PC-9 (cell line): ENCODE results near the gene IGIP. TPM values are rescaled to one million over a fixed set of nuclear protein-coding genes. Genes with fewer than 3 reads are reported as not detected.
"Not testable (repeated sequence)": the region's sequence is repeated elsewhere in the genome, so short reads cannot be mapped to it uniquely, and the experiment has no call there.

ENCODE experiments used
- BruUV-seq: library from RNA; stranded (reverse); fragments of 400-500 nt; replicated peaks from 2 replicates; lab custom pipeline; 2021; lab: Mats Ljungman, UMichigan
- CTCF ChIA-PET: fragments of 300-600 bp; sonication (Branson Sonifier 250); formaldehyde crosslinking; loops from one replicate; lab custom pipeline; 2022; ENCODE audit warnings: antibody characterized with exemption; lab: Charles Lee
- POLR2A ChIA-PET: fragments of 300-600 bp; sonication (Branson Sonifier 250); formaldehyde crosslinking; loops from one replicate; lab custom pipeline; 2022; ENCODE audit warnings: antibody characterized with exemption; ENCODE audit not compliant: unreplicated experiment; lab: Charles Lee
- DNase-seq, 2 experiments: peaks; one replicate each; pipeline versions ENCODE4 v3.0.0 to v3.0.0-alpha.2; 2015 to 2022; ENCODE audit warnings: mixed read lengths in 1 of 2
- H2AFZ ChIP-seq: fragments of 200-600 bp; sonication (generic); 2 replicates; pipeline ENCODE4 v1.8.1; 2017; ENCODE audit warnings: antibody characterized with exemption
- H3F3A ChIP-seq: fragments of 200-600 bp; sonication (generic); 2 replicates; pipeline ENCODE4 v1.8.1; 2017; ENCODE audit warnings: antibody characterized with exemption, mild to moderate bottlenecking, low read depth; ENCODE audit not compliant: insufficient read depth
- H3K27ac ChIP-seq: fragments of 200-600 bp; sonication (generic); 2 replicates; pipeline ENCODE4 v1.6.1; 2016; ENCODE audit warnings: mixed run types
- H3K27me3 ChIP-seq: fragments of 200-600 bp; sonication (generic); 2 replicates; pipeline ENCODE4 v1.6.1; 2016; ENCODE audit warnings: low read depth, mixed run types; ENCODE audit not compliant: insufficient read depth
- H3K36me3 ChIP-seq: fragments of 200-600 bp; sonication (generic); 2 replicates; pipeline ENCODE4 v1.6.1; 2016; ENCODE audit warnings: low read depth, mixed run types
- H3K4me1 ChIP-seq: fragments of 200-600 bp; sonication (generic); replicated peaks from 2 replicates; pipeline ENCODE4 v1.6.1; 2016; ENCODE audit warnings: mixed run types; ENCODE audit not compliant: insufficient read depth
- H3K4me2 ChIP-seq: fragments of 200-600 bp; sonication (generic); 2 replicates; pipeline ENCODE4 v1.6.1; 2017; ENCODE audit warnings: mixed run types
- H3K4me3 ChIP-seq: fragments of 200-600 bp; sonication (generic); 2 replicates; pipeline ENCODE4 v1.6.1; 2016; ENCODE audit warnings: mixed run types
- H3K79me2 ChIP-seq: fragments of 200-600 bp; sonication (generic); 2 replicates; pipeline ENCODE4 v1.6.1; 2017; ENCODE audit warnings: low read depth, mixed run types
- H3K9me2 ChIP-seq: fragments of 200-600 bp; sonication (generic); 2 replicates; pipeline ENCODE4 v1.8.1; 2017; ENCODE audit warnings: mild to moderate bottlenecking; ENCODE audit not compliant: insufficient read depth
- H3K9me3 ChIP-seq: fragments of 200-600 bp; sonication (generic); 2 replicates; pipeline ENCODE4 v1.8.1; 2016; ENCODE audit warnings: low read depth; ENCODE audit not compliant: insufficient read depth
- H4K20me1 ChIP-seq: fragments of 200-600 bp; sonication (generic); 2 replicates; pipeline ENCODE4 v1.8.1; 2017; ENCODE audit not compliant: insufficient read depth
- CTCF ChIP-seq: fragments of 200-600 bp; sonication (generic); conservative IDR thresholded peaks from 2 replicates; pipeline ENCODE4 v1.6.1; 2017; ENCODE audit warnings: mixed run types, antibody characterized with exemption, mild to moderate bottlenecking, moderate library complexity
- EZH2 ChIP-seq: fragments of 200-600 bp; sonication (generic); IDR thresholded peaks from 2 replicates; pipeline ENCODE4 v1.8.0; 2017; ENCODE audit warnings: antibody characterized with exemption, low read depth
- intact Hi-C: fragments of 100-400 bp; cut with micrococcal nuclease; formaldehyde crosslinking; loops from one replicate; pipeline ENCODE4 v1.10.0; 2022; ENCODE audit not compliant: unreplicated experiment
- total RNA-seq: library from RNA; stranded (reverse); gene quantifications from 2 replicates; pipeline ENCODE4 v1.2.3, GENCODE V29; 2021

Gene IGIP
- total RNA-seq, 1 experiment from 2014 or later, result 6.2 TPM

GRCh38 chr5:140152022-140152999 lies 26.6 kb downstream of the IGIP start:
- POLR2A ChIA-PET, result no interaction called here
- no peak for DNase-seq

GRCh38 chr5:140153255-140153654 lies 27.5 kb downstream of the IGIP start:
- Histone ChIP-seq H3K9me2 (no peaks in the 10 kb centered on the region), H3K79me2 (no peaks in the 10 kb centered on the region), H3F3A (no peaks in the 10 kb centered on the region), H3K4me2 (no peak overlapping the region), H3K4me1 (peaks cover 4% of the 10 kb centered on the region), H3K36me3 (no peaks in the 10 kb centered on the region), H2AFZ (no peak overlapping the region), H3K27ac (no peak overlapping the region), H4K20me1 (no peaks in the 10 kb centered on the region; the same call in 1 of the 2 replicates), H3K9me3 (no peaks in the 10 kb centered on the region), H3K4me3 (no peak overlapping the region), H3K27me3 (no peaks in the 10 kb centered on the region)
- intact Hi-C loops, result no loop called here
- no peak for TF ChIP-seq CTCF
- TF ChIP-seq EZH2, result no peak
- DNase-seq, result no peak
- ChIA-PET CTCF (no interaction called here), POLR2A (no interaction called here)
- no TSS peak for BruUV-seq

More at GRCh38 chr5:140152022-140152999, 26.6 kb downstream of the IGIP start:
- no TSS peak for BruUV-seq
- no peaks in the 10 kb centered on the region for H3F3A ChIP-seq
- CTCF ChIA-PET, result no interaction called here
- H3K36me3 ChIP-seq, result no peaks in the 10 kb centered on the region
- no peaks in the 10 kb centered on the region for H3K9me2 ChIP-seq
- H3K9me3 ChIP-seq, result no peaks in the 10 kb centered on the region
- H3K4me2 ChIP-seq, result no peak overlapping the region
- no peak overlapping the region for H2AFZ ChIP-seq
- H3K79me2 ChIP-seq, result no peaks in the 10 kb centered on the region
- no peak for TF ChIP-seq CTCF
- no peak overlapping the region for H3K27ac ChIP-seq
- H4K20me1 ChIP-seq, result no peaks in the 10 kb centered on the region; the same call in 1 of the 2 replicates
- H3K4me1 ChIP-seq, result peaks cover 4% of the 10 kb centered on the region
- no peak overlapping the region for H3K4me3 ChIP-seq
- no peaks in the 10 kb centered on the region for H3K27me3 ChIP-seq
- intact Hi-C loops, result no loop called here

GRCh38 chr5:140153905-140154304 lies 28.2 kb downstream of the IGIP start:
- H3K79me2 ChIP-seq, result no peaks in the 10 kb centered on the region
- H3K27me3 ChIP-seq, result no peaks in the 10 kb centered on the region
- no peak overlapping the region for H3K27ac ChIP-seq
- H3K4me2 ChIP-seq, result no peak overlapping the region
- no peaks in the 10 kb centered on the region for H3K36me3 ChIP-seq
- no peak for DNase-seq
- peaks cover 4% of the 10 kb centered on the region for H3K4me1 ChIP-seq
- intact Hi-C loops, result no loop called here
- H3K4me3 ChIP-seq, result no peak overlapping the region
- no peaks in the 10 kb centered on the region for H3K9me3 ChIP-seq
- ChIA-PET CTCF (interaction anchor here (0.9 kb wide), 1 partner anchor 81 kb away, joined by 9 read pairs; no protein-coding TSS in a partner anchor), POLR2A (no interaction called here)
- BruUV-seq, result no TSS peak
- H3F3A ChIP-seq, result no peaks in the 10 kb centered on the region
- TF ChIP-seq CTCF, result no peak
- no peak for TF ChIP-seq EZH2
- no peak overlapping the region for H2AFZ ChIP-seq
- H3K9me2 ChIP-seq, result no peaks in the 10 kb centered on the region
- no peaks in the 10 kb centered on the region; the same call in 1 of the 2 replicates for H4K20me1 ChIP-seq

- H3K9me2 ChIP-seq, H4K20me1 ChIP-seq, POLR2A ChIA-PET, H3K4me3 ChIP-seq, H3K4me1 ChIP-seq, H3K27me3 ChIP-seq, H3K4me2 ChIP-seq, BruUV-seq, DNase-seq, H3K36me3 ChIP-seq, H3F3A ChIP-seq, H2AFZ ChIP-seq, H3K9me3 ChIP-seq, H3K79me2 ChIP-seq, H3K27ac ChIP-seq: not testable (repeated sequence)
- CTCF ChIA-PET, result interaction anchor here (1.2 kb wide), 1 partner anchor 9 kb away, joined by 4 read pairs; no protein-coding TSS in a partner anchor
- intact Hi-C loops, result loop anchor here (5.0 kb wide), 1 partner anchor 202 kb away; no protein-coding TSS in a partner anchor
Observed at GRCh38 chr5:140154710-140155381, 29.1 kb downstream of the IGIP start.
